Measurements from ENCODE around the gene KIAA0513. TPM values are rescaled to one million over a fixed set of nuclear protein-coding genes. Genes with fewer than 3 reads are reported as not detected.

Gene KIAA0513
- total and polyA plus RNA-seq, 2 of the 13 experiments (the other 11 are each of a cell fraction or from before 2014, with no cell fraction given) = 1.8 TPM

DNA sequence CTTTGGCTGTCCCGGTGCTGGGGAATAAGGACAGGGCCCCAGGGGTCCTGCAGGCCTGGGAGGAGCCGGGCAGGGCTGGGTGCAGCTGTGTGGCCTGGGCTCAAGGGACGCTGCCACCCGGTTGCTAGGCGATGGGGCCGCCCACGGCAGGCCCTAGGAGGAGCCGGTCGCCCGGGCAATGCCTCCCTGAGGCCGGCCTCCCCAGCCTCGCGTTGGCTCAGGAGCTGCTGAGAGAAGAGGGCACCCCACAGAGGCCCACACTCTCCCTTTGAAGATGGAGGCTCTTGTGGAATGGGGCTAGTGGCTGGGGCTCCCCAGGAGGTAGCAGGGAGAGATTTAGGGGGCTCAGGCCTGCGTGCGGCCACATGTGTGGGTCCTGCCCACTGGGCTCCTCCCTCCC, 84.8 kb downstream of the KIAA0513 start, which contains the start of gene CIBAR2:
Gene CIBAR2, minus strand, starts transcription at position 109 of the 400 bp plus-strand sequence. CDS start 120 bp downstream, outside the sequence.
- 30% methylated on average over 4 of the region's 15 CpGs for WGBS (ENCODE audit: low lambda C conversion rate)
- Histone ChIP-seq H2AFZ (ENCODE audit: low read length) (no peak within 1 kb of the TSS), H3K36me3 (replicated peaks in 1 of 2; ENCODE audit: control insufficient read depth in 1 of 2, insufficient read depth in 2 of 2, low read length in 2 of 2) (no peaks in the 10 kb centered on the region), H3K9me3 (ENCODE audit: low read length) (no peaks in the 10 kb centered on the region), H3K27me3 (ENCODE audit: control insufficient read depth in 1 of 2, insufficient read depth in 2 of 2, low read length in 2 of 2) (peaks cover 18 to 71% of the 10 kb centered on the region in 2 experiments), H3K4me2 (ENCODE audit: low read depth, low read length) (no peak within 1 kb of the TSS; the same call in 1 of the 2 replicates), H3K79me2 (ENCODE audit: insufficient read depth, low read length) (no peaks in the 10 kb centered on the region), H3K27ac (ENCODE audit: extremely low read length, insufficient read depth, low read length) (no peak within 1 kb of the TSS), H4K20me1 (ENCODE audit: insufficient read depth, low read length) (no peaks in the 10 kb centered on the region), H3K4me1 (ENCODE audit: insufficient read depth, low read length) (peaks cover 14% of the 10 kb centered on the region), H3K9ac (ENCODE audit: insufficient read depth, low read depth, low read length) (no peak within 1 kb of the TSS), H3K4me3 (replicated peaks in 1 of 3; ENCODE audit: insufficient read depth in 1 of 3, low read depth in 2 of 3, low read length in 3 of 3) (no peak within 1 kb of the TSS)
- ATAC-seq (peak; percentile 46), FAIRE-seq (no peak), DNase-seq (ENCODE audit: low spot score) (no peak)
- in situ Hi-C loops (cut with HindIII; ENCODE audit: extremely low pct_ligation_motif_present, low pct_unique_long_range_greater_than_20kb) = no loop called here
- intact Hi-C loops (cut with micrococcal nuclease; ENCODE audit: unreplicated experiment) = no loop called here
- ChIA-PET CTCF (ENCODE audit: low intra/inter-chr PET ratio, low total read pairs) (no interaction called here), POLR2A (no interaction called here)
- BruUV-seq (replicated peaks) = no TSS peak
- no peak for TF ChIP-seq ZNF235 (CRISPR knock-in tag; IDR thresholded peaks at IDR 0.05; ENCODE audit: borderline replicate concordance)
- TF ChIP-seq ZNF496 (CRISPR knock-in tag; IDR thresholded peaks at IDR 0.05; ENCODE audit: insufficient replicate concordance) = no peak
- 0 out of 2 replicates have a peak, but pooled peaks have one; percentile 9 for TF ChIP-seq ZNF501 (CRISPR knock-in tag; IDR thresholded peaks at IDR 0.05)
- TF ChIP-seq ETV6 (CRISPR knock-in tag; conservative IDR thresholded peaks at IDR 0.05) = no peak
- TF ChIP-seq, protein P1, sequence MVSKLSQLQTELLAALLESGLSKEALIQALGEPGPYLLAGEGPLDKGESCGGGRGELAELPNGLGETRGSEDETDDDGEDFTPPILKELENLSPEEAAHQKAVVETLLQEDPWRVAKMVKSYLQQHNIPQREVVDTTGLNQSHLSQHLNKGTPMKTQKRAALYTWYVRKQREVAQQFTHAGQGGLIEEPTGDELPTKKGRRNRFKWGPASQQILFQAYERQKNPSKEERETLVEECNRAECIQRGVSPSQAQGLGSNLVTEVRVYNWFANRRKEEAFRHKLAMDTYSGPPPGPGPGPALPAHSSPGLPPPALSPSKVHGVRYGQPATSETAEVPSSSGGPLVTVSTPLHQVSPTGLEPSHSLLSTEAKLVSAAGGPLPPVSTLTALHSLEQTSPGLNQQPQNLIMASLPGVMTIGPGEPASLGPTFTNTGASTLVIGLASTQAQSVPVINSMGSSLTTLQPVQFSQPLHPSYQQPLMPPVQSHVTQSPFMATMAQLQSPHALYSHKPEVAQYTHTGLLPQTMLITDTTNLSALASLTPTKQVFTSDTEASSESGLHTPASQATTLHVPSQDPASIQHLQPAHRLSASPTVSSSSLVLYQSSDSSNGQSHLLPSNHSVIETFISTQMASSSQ (IDR thresholded peaks at IDR 0.05; ENCODE audit: low read depth) = no peak
- TF ChIP-seq, protein P1 (CRISPR knock-in tag; IDR thresholded peaks at IDR 0.05; ENCODE audit: borderline replicate concordance) = no peak
- TF ChIP-seq MXD4 (CRISPR knock-in tag; IDR thresholded peaks at IDR 0.05) = no peak
- TF ChIP-seq AGO2 (optimal IDR thresholded peaks at IDR 0.05; ENCODE audit: low read depth, low read length) = no peak
- no peak for TF ChIP-seq ZNF674 (CRISPR knock-in tag; IDR thresholded peaks at IDR 0.05; ENCODE audit: low read depth)
- TF ChIP-seq, protein P2, sequence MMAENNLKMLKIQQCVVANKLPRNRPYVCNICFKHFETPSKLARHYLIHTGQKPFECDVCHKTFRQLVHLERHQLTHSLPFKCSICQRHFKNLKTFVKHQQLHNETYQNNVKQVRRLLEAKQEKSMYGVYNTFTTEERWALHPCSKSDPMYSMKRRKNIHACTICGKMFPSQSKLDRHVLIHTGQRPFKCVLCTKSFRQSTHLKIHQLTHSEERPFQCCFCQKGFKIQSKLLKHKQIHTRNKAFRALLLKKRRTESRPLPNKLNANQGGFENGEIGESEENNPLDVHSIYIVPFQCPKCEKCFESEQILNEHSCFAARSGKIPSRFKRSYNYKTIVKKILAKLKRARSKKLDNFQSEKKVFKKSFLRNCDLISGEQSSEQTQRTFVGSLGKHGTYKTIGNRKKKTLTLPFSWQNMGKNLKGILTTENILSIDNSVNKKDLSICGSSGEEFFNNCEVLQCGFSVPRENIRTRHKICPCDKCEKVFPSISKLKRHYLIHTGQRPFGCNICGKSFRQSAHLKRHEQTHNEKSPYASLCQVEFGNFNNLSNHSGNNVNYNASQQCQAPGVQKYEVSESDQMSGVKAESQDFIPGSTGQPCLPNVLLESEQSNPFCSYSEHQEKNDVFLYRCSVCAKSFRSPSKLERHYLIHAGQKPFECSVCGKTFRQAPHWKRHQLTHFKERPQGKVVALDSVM (CRISPR knock-in tag; IDR thresholded peaks at IDR 0.05) = peak; percentile 85
- TF ChIP-seq ZIK1 (CRISPR knock-in tag; IDR thresholded peaks at IDR 0.05; ENCODE audit: borderline replicate concordance, low read depth) = no peak
- TF ChIP-seq MAFF (IDR thresholded peaks at IDR 0.05; ENCODE audit: low read depth, low read length) = no peak
- TF ChIP-seq ZNF354B (CRISPR knock-in tag; IDR thresholded peaks at IDR 0.05) = no peak
- TF ChIP-seq ZNF558 (CRISPR knock-in tag; IDR thresholded peaks at IDR 0.05; ENCODE audit: borderline replicate concordance) = no peak
- TF ChIP-seq, protein P3, sequence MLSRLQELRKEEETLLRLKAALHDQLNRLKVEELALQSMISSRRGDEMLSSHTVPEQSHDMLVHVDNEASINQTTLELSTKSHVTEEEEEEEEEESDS (CRISPR knock-in tag; IDR thresholded peaks at IDR 0.05; ENCODE audit: borderline replicate concordance) = no peak
- TF ChIP-seq SRF (IDR thresholded peaks at IDR 0.05; ENCODE audit: low read depth, low read length) = no peak
- TF ChIP-seq ZNF160 (CRISPR knock-in tag; IDR thresholded peaks at IDR 0.05) = no peak
- TF ChIP-seq HNF4G (IDR thresholded peaks at IDR 0.05; ENCODE audit: borderline replicate concordance, low read depth, low read length) = no peak
- no peak for TF ChIP-seq HNF4G (CRISPR knock-in tag; IDR thresholded peaks at IDR 0.05; ENCODE audit: borderline replicate concordance, low read depth)
- no peak for TF ChIP-seq ZNF225 (CRISPR knock-in tag; IDR thresholded peaks at IDR 0.05)
- TF ChIP-seq ZFP36L2 (CRISPR knock-in tag; IDR thresholded peaks at IDR 0.05) = no peak

Measured in HepG2 (cell line).